ENCODE data around the gene KIF26A. TPM values are rescaled to one million over a fixed set of nuclear protein-coding genes. Genes with fewer than 3 reads are reported as not detected.

The KIF26A gene
- total RNA-seq, 1 donor from 2014 or later, result 0.60 TPM

DNA sequence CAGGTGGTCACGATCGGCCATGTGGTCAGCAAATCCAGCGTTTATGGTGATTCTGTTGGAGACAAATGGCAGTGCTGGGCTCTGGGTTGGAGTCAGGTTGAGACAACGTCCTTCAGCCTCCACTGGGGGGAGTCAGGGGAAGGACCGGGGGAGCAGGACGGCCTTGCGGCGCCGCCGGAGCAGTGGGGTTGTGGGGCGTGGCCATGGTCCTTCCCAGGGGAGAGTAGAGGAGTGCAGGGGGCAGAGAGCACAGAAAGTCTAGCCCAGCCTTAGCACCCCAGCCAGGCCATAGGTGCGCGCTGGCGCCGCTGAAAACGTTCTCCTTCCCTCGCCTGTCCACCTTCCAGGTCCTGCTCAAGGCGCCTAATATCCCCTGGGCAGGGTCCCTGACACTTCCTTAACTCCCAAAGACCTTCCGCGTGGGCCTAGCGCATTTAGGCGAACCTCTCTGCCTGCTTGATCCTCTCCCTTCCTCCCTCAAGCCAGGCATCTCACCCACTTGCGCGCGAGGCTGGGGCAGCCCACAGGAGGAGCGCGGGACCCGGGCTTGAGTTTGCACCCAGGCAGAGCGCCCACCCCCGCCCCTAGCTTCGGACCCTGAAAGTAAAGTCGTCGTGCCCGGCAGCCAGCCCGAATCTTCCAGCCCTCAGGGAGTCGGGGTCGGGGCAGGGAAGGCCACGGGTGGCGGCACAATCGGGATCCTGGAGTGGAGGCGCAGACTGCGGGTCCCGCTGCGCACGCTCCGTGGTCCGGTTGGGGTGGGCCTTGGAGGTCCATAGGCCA is 3.1 kb upstream of the KIF26A start:
- H3K27me3 Mint-ChIP-seq (ENCODE audit: low read depth), result peaks cover 33% of the 10 kb centered on the region
- TF ChIP-seq CTCF (IDR thresholded peaks at IDR 0.05), result peak; percentile 56
- peak; percentile 73 for DNase-seq (ENCODE audit: low spot score)
- H3K9me3 Mint-ChIP-seq (ENCODE audit: low read depth), result no peaks in the 10 kb centered on the region
- peaks cover 8% of the 10 kb centered on the region for H3K4me1 Mint-ChIP-seq (ENCODE audit: low read depth)
- no peak overlapping the region for H3K27ac Mint-ChIP-seq (ENCODE audit: unreplicated experiment)
- H3K4me3 Mint-ChIP-seq (ENCODE audit: unreplicated experiment), result no peak overlapping the region
- no peaks in the 10 kb centered on the region for H3K36me3 Mint-ChIP-seq (ENCODE audit: low read depth)

DNA sequence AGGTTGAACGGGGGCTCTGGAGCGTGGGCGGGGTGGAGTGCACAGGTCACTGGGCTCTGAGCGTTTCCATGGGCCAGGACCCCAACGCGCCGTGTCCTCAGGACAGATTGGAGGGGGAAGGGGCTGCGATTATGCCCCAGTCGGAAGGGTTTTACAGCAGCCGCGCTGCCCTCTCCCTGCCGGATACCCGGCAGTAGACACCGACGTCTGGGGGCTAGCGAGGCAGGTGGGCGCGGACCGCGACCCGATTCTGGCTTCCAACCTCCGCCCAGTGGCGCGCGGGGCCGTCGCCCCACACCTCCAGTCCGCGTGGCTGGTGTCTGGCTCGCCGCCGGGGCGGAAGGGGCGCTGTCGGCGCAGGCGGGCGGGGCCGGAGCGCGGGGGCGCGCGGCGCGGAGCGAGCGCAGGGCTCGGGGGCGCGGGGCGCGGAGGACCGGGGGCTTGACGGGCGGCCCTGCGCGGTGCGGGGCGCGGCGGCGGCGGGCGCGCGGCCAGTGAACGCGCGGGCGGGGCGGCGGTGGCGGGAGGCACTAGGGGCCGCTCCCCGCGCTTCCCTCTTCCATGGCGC is 2.4 kb upstream of the KIF26A start:
- H3K4me3 Mint-ChIP-seq (ENCODE audit: unreplicated experiment), result no peak overlapping the region
- no peak for TF ChIP-seq CTCF (IDR thresholded peaks at IDR 0.05)

DNA sequence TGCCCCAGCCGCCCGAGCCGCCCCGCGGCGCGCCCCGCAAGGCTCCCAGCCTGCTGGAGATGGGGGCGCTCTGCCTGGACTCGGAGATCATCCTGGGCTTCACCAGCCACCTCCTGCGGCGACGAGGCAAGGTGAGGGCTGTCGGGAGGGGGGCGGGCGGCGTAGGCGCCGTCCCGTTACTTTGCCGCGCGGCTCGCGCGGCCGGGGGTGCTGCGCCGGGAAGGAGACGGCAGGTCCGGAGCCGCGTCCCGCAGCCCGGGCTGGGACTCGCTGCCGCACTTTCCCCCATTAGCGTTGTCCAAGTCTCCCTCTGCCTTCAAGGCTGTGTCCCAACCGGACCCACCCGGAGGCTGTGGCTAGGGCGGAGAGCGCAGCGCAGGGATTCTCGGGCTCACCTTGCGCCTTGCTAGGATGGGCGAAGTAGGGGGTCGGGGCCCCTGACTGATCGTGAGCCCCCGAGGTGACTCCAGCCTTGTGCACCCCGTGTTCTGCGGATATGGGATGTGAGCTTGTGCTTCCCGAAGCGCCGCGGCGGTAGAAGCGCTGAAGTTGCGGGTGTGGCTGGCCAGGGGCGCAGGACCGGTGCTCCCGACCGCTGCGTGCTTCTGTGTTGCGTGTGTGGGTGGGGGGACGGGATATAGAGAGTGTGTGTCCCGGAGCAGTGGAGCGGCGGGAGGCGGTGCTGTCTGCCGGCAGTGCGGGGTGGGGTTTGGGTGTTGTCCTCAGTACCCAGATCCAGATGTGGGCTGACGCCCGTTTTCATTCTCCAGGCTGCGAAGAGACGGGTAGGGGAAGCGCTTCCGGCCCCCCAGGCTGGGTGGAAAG is 1.7 kb upstream of the KIF26A start:
- Mint-ChIP-seq H3K9me3 (ENCODE audit: low read depth) (no peaks in the 10 kb centered on the region), H3K4me3 (ENCODE audit: unreplicated experiment) (no peak overlapping the region), H3K36me3 (ENCODE audit: low read depth) (no peaks in the 10 kb centered on the region), H3K27me3 (ENCODE audit: low read depth) (peaks cover 28% of the 10 kb centered on the region), H3K27ac (ENCODE audit: unreplicated experiment) (peak overlapping the region; percentile 12), H3K4me1 (ENCODE audit: low read depth) (peaks cover 8% of the 10 kb centered on the region)
- TF ChIP-seq CTCF (IDR thresholded peaks at IDR 0.05), result no peak
- DNase-seq (ENCODE audit: low spot score), result peak; percentile 80

More for the DNA sequence above, 2.4 kb upstream of the KIF26A start:
- Mint-ChIP-seq H3K27ac (ENCODE audit: unreplicated experiment) (no peak overlapping the region), H3K27me3 (ENCODE audit: low read depth) (peaks cover 31% of the 10 kb centered on the region), H3K4me1 (ENCODE audit: low read depth) (peaks cover 8% of the 10 kb centered on the region), H3K36me3 (ENCODE audit: low read depth) (no peaks in the 10 kb centered on the region), H3K9me3 (ENCODE audit: low read depth) (no peaks in the 10 kb centered on the region)
- DNase-seq (ENCODE audit: low spot score), result peak; percentile 71

DNA sequence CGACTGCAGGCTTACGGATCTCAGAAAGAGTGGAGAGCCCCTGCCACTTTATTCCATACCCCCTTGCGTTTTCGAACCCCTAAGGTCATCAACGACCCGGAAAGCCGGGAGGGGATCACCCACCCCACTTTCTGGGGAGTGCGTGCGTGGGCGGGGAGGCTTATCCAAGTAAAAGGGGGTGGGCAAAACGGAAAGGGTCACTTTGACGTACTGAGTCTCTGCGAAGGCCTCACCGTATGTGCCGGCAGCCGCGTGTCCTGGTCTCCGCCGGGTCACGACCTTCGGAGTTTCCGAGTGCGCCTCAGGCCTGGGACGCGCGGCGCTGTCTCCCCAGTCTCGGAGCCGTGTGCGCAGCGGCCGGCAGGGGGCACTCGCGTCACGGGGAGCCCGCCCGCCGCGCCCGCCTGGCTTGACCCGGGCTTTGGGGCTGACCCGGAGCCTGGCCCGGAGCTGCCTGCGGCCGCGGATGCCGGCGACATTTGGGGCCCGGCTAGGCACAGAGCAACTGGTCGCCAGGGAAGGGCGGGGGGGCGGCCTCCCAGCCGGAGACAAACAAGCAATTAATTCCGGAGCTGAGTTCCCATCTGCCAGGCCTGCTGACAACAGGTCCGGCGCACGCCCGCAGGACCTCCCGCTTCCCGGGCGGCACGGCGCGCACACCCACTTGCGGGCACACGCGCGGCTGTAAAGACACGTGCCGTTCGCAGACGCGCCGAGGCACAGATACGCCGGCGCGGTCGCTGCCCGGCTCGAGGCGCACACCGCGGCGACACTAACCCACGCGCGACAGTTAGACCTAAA is 890 bp upstream of the KIF26A start:
- peak; percentile 98 for TF ChIP-seq CTCF (IDR thresholded peaks at IDR 0.05)
- no peaks in the 10 kb centered on the region for H3K36me3 Mint-ChIP-seq (ENCODE audit: low read depth)
- H3K4me3 Mint-ChIP-seq (ENCODE audit: unreplicated experiment), result peak overlapping the region; percentile 58
- H3K4me1 Mint-ChIP-seq (ENCODE audit: low read depth), result peaks cover 8% of the 10 kb centered on the region
- H3K9me3 Mint-ChIP-seq (ENCODE audit: low read depth), result no peaks in the 10 kb centered on the region
- peak; percentile 80 for DNase-seq (ENCODE audit: low spot score)
- no peak overlapping the region for H3K27ac Mint-ChIP-seq (ENCODE audit: unreplicated experiment)
- H3K27me3 Mint-ChIP-seq (ENCODE audit: low read depth), result peaks cover 20% of the 10 kb centered on the region
